OCI-LY3 (cell line): ENCODE data around the gene ALDH9A1.

Experiments used
- H2AFZ ChIP-seq: fragments of 200-600, 300-600 bp; shearing (Covaris generic); 2 replicates; pipeline ENCODE4 v1.6.0; 2014; ENCODE audit warnings: antibody characterized with exemption, low read depth, low read length
- H3K27ac ChIP-seq: fragments of 200-600, 300-600 bp; sonication (generic); 2 replicates; pipeline ENCODE4 v1.5.1; 2014; ENCODE audit warnings: mild to moderate bottlenecking, low read length, moderate library complexity, mixed read lengths
- H3K27me3 ChIP-seq: fragments of 200-600, 300-600 bp; sonication (generic); 2 replicates; pipeline ENCODE4 v1.6.1; 2014; ENCODE audit warnings: low read depth, low read length, mixed read lengths
- H3K36me3 ChIP-seq: fragments of 200-600, 300-600 bp; sonication (generic); replicated peaks from 2 replicates; pipeline ENCODE3; 2014; ENCODE audit warnings: low read depth, low read length, mixed read lengths
- H3K4me1 ChIP-seq: fragments of 300-600, 200-600 bp; sonication (generic); 2 replicates; pipeline ENCODE4 v1.6.1; 2014; ENCODE audit warnings: low read length, mixed read lengths
- H3K4me2 ChIP-seq: fragments of 200-600, 300-600 bp; sonication (generic); 2 replicates; pipeline ENCODE4 v1.6.1; 2014; ENCODE audit warnings: low read length, mixed read lengths
- H3K4me3 ChIP-seq: fragments of 300-600, 200-600 bp; sonication (generic); 2 replicates; pipeline ENCODE4 v1.5.1; 2014; ENCODE audit warnings: antibody characterized with exemption, mild to moderate bottlenecking, low read length, moderate library complexity
- H3K79me2 ChIP-seq: fragments of 300-600, 200-600 bp; shearing (Covaris generic); 2 replicates; pipeline ENCODE4 v1.6.1; 2014; ENCODE audit warnings: mild to moderate bottlenecking, low read length, mixed read lengths
- H3K9ac ChIP-seq: fragments of 300-600, 200-600 bp; shearing (Covaris generic); 2 replicates; pipeline ENCODE4 v1.6.0; 2014; ENCODE audit warnings: mild to moderate bottlenecking, low read length, moderate library complexity
- H3K9me3 ChIP-seq: fragments of 200-600, 300-600 bp; shearing (Covaris generic); 2 replicates; pipeline ENCODE4 v1.6.1; 2014; ENCODE audit warnings: low read length, mixed read lengths; ENCODE audit not compliant: insufficient read depth
- H4K20me1 ChIP-seq: fragments of 200-600, 300-600 bp; sonication (generic); 2 replicates; pipeline ENCODE4 v1.6.1; 2016; ENCODE audit warnings: low read length, mixed read lengths; ENCODE audit not compliant: insufficient read depth
- CTCF ChIP-seq: fragments of 200-600, 300-600 bp; sonication (generic); IDR thresholded peaks from 2 replicates; pipeline ENCODE4 v1.5.1; 2014; ENCODE audit warnings: antibody characterized with exemption, low read length, low read depth
- EZH2phosphoT487 ChIP-seq: fragments of 200-600 bp; shearing (Covaris generic); IDR thresholded peaks from 2 replicates; pipeline ENCODE4 v1.6.1; 2018; ENCODE audit warnings: antibody characterized with exemption, mixed run types, low read depth

ALDH9A1 gene

GRCh38 chr1:165632152-165632469 lies 66.3 kb downstream of the ALDH9A1 start:
- peaks cover 46% of the 10 kb centered on the region for H3K4me1 ChIP-seq
- H3K9ac ChIP-seq: peak overlapping the region; percentile 93; the same call in 1 of the 2 replicates
- peak overlapping the region; percentile 98 for H3K4me2 ChIP-seq
- H4K20me1 ChIP-seq: peaks cover 25% of the 10 kb centered on the region; the same call in 1 of the 2 replicates
- H3K79me2 ChIP-seq: no peaks in the 10 kb centered on the region
- H3K4me3 ChIP-seq: peak overlapping the region; percentile 92
- H2AFZ ChIP-seq: no peak overlapping the region
- TF ChIP-seq EZH2phosphoT487: no peak
- H3K36me3 ChIP-seq: no peaks in the 10 kb centered on the region
- H3K27ac ChIP-seq: no peak overlapping the region
- H3K9me3 ChIP-seq: no peaks in the 10 kb centered on the region
- peaks cover 48% of the 10 kb centered on the region for H3K27me3 ChIP-seq

- Histone ChIP-seq H3K27me3 (peaks cover 42% of the 10 kb centered on the region), H3K79me2 (no peaks in the 10 kb centered on the region), H3K4me1 (peaks cover 46% of the 10 kb centered on the region), H3K27ac (no peak overlapping the region), H3K36me3 (no peaks in the 10 kb centered on the region), H3K9me3 (no peaks in the 10 kb centered on the region), H3K4me3 (peak overlapping the region; percentile 92), H3K4me2 (peak overlapping the region; percentile 98), H2AFZ (peak overlapping the region; percentile 88), H4K20me1 (peaks cover 25% of the 10 kb centered on the region; the same call in 1 of the 2 replicates), H3K9ac (peak overlapping the region; percentile 93)
- peak; percentile 18 for TF ChIP-seq CTCF
- TF ChIP-seq EZH2phosphoT487: no peak
Observed at GRCh38 chr1:165631342-165632151, 66.8 kb downstream of the ALDH9A1 start.

- TF ChIP-seq CTCF (no peak), EZH2phosphoT487 (no peak)
- Histone ChIP-seq H3K4me3 (peak within 1 kb of the TSS; percentile 92), H3K36me3 (no peaks in the 10 kb centered on the region), H3K79me2 (no peaks in the 10 kb centered on the region), H4K20me1 (peaks cover 25% of the 10 kb centered on the region; the same call in 1 of the 2 replicates), H3K9ac (peak within 1 kb of the TSS; percentile 93), H3K27ac (peak within 1 kb of the TSS; percentile 69), H3K4me2 (peak within 1 kb of the TSS; percentile 98), H3K4me1 (peaks cover 40% of the 10 kb centered on the region), H3K9me3 (no peaks in the 10 kb centered on the region), H2AFZ (peak within 1 kb of the TSS; percentile 95), H3K27me3 (peaks cover 42% of the 10 kb centered on the region)
Observed at GRCh38 chr1:165630629-165631341, 67.6 kb downstream of the ALDH9A1 start, which contains the start of gene MGST3. TSS of gene MGST3 (plus strand) at chr1:165631234. CDS start at chr1:165649848, 18,614 bp downstream.

- peak overlapping the region; percentile 93 for H3K9ac ChIP-seq
- H3K79me2 ChIP-seq: no peaks in the 10 kb centered on the region
- TF ChIP-seq CTCF: no peak
- peaks cover 20% of the 10 kb centered on the region; the same call in 1 of the 2 replicates for H4K20me1 ChIP-seq
- H3K27ac ChIP-seq: peak overlapping the region; percentile 69
- no peaks in the 10 kb centered on the region for H3K36me3 ChIP-seq
- H3K9me3 ChIP-seq: no peaks in the 10 kb centered on the region
- H3K27me3 ChIP-seq: peaks cover 36% of the 10 kb centered on the region
- peaks cover 32% of the 10 kb centered on the region for H3K4me1 ChIP-seq
- H2AFZ ChIP-seq: peak overlapping the region; percentile 95
- peak overlapping the region; percentile 92 for H3K4me3 ChIP-seq
- H3K4me2 ChIP-seq: peak overlapping the region; percentile 98
Observed at GRCh38 chr1:165629848-165630628, 68.3 kb downstream of the ALDH9A1 start.
